Tibial nerve (tissue), 3 donors: Measurements from ENCODE around the gene GATAD2A.

Source experiments
- CTCF ChIP-seq, 5 experiments: fragments of 200-600 bp in 3 of 5; fragments of 450-650 bp in 2 of 5; sonication (generic) in 3 of 5; IDR thresholded peaks; one replicate each; pipeline ENCODE4 v1.5.1; 2016 to 2019; ENCODE audit warnings: antibody characterized with exemption in 5 of 5, mild to moderate bottlenecking in 3 of 5, moderate library complexity in 2 of 5
- POLR2A ChIP-seq, 2 donors: fragments of 450-650 bp; IDR thresholded peaks; one replicate each; pipeline ENCODE4 v1.6.1; 2017; ENCODE audit warnings: antibody characterized with exemption in 2 of 2, mild to moderate bottlenecking in 2 of 2, moderate library complexity in 2 of 2

DNA sequence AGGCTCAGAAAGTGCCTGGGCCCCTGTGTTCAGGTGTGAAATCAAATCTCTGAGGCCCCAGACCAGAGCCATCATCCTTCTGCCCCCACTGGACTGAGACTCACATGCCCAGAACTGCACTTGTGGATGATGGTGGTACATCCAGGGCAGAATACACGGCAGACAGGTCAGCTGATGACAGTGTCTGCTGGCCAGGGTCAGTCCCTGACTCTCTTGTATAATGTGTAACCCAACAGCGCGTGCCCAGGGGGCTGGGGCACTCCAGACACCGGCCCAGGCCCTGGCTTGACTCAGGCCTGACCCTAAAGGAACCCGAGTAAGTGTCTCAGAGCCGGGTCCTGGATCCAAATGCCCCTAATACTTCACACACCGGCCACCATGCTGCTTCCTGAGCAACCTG lies 37.4 kb upstream of the GATAD2A start:
- TF ChIP-seq CTCF (IDR thresholded peaks at IDR 0.05) = no peak
- no peak for TF ChIP-seq POLR2A (IDR thresholded peaks at IDR 0.05)
